ENCODE results near the gene DYNLT4. TPM values are rescaled to one million over a fixed set of nuclear protein-coding genes. Genes with fewer than 3 reads are reported as not detected.
A peak's percentile ranks its signal among the peaks of the same experiment; 100 is the strongest.

Gene DYNLT4
- total RNA-seq, 1 experiment from 2014 or later = 4.3 TPM

DNA sequence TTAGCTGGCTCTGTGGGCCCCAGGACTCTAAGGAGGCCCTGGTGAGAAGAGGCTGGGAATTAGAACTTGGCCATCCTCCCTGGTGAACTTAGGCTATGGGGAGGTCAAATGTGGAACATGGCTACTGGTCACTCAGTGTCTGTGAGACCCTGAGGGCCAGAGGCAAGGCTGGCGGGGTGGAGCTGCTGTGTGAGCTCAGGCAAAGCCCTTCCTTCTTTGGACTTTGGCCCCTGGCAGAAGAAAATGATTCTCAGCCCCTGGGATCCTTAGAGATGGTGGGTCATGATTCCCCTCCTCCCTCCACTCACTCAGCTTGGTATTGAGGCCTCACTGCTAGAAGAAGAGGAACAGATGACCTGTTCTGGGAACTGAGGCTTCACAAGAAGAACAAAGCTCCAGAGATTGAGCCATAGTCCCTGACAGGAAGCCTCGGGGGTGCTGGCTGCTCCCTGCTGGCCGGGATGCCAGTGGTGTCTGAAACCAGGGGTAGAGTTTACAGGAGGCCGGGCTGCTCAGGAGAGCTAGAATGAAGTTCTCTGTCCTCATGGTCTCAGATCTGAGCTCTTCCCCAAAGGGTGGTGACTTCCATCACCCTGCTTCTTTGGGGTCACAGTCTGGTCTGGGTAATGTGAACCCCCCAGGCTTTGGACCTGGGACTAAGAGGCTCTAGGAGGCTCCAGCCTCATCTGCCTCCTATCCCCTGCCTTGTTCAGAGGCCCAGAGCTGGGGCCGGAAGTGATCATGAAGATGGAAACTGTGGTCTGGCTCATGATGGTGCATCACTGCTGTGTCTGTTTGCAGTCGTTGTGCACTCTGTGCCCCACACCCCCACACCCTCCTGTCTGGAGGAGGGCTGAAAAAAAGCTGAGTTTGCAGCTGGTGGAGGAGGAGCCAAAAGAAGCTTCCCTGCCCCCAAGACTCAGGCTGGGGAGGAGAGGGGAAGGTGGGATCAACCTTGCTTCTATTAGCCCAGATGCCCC is 2.1 kb upstream of the DYNLT4 start:
- H3K36me3 ChIP-seq (ENCODE audit: low read depth) = peaks cover 10% of the 10 kb centered on the region; the same call in 1 of the 2 replicates
- no peak overlapping the region for H2AFZ ChIP-seq
- peak overlapping the region; percentile 98 for H3K27ac ChIP-seq
- peaks cover 66% of the 10 kb centered on the region for H3F3A ChIP-seq (ENCODE audit: insufficient read depth, low read depth)
- no peak for DNase-seq
- H3K4me2 ChIP-seq = peak overlapping the region; percentile 70
- H3K4me3 ChIP-seq = no peak overlapping the region
- peaks cover 77% of the 10 kb centered on the region for H3K4me1 ChIP-seq (replicated peaks; ENCODE audit: insufficient read depth)
- no peaks in the 10 kb centered on the region for H3K9me2 ChIP-seq (ENCODE audit: insufficient read depth)
- no peaks in the 10 kb centered on the region for H4K20me1 ChIP-seq (ENCODE audit: insufficient read depth)
- intact Hi-C loops (cut with micrococcal nuclease; ENCODE audit: unreplicated experiment) = loop anchor here (10.0 kb wide), 3 partner anchors 74 to 776 kb away; partner anchors contain the start of genes KIF2C, NASP, RNU5D-1 and SLC6A9
- ChIA-PET POLR2A (ENCODE audit: unreplicated experiment) (interaction anchor here (0.5 to 1.1 kb wide), 3 partner anchors 9 to 774 kb away, joined by 3 to 7 read pairs (median 5); no protein-coding TSS in a partner anchor), CTCF (interaction anchor here (1.3 kb wide), 1 partner anchor 10 kb away, joined by 3 read pairs; no protein-coding TSS in a partner anchor)
- H3K9me3 ChIP-seq (ENCODE audit: insufficient read depth, low read depth) = no peaks in the 10 kb centered on the region
- TF ChIP-seq CTCF (conservative IDR thresholded peaks at IDR 0.05) (no peak), EZH2 (IDR thresholded peaks at IDR 0.05; ENCODE audit: low read depth) (no peak)
- H3K27me3 ChIP-seq (ENCODE audit: insufficient read depth, low read depth) = no peaks in the 10 kb centered on the region
- peaks cover 16% of the 10 kb centered on the region; the same call in 1 of the 2 replicates for H3K79me2 ChIP-seq (ENCODE audit: low read depth)
- no TSS peak for BruUV-seq (replicated peaks)

DNA sequence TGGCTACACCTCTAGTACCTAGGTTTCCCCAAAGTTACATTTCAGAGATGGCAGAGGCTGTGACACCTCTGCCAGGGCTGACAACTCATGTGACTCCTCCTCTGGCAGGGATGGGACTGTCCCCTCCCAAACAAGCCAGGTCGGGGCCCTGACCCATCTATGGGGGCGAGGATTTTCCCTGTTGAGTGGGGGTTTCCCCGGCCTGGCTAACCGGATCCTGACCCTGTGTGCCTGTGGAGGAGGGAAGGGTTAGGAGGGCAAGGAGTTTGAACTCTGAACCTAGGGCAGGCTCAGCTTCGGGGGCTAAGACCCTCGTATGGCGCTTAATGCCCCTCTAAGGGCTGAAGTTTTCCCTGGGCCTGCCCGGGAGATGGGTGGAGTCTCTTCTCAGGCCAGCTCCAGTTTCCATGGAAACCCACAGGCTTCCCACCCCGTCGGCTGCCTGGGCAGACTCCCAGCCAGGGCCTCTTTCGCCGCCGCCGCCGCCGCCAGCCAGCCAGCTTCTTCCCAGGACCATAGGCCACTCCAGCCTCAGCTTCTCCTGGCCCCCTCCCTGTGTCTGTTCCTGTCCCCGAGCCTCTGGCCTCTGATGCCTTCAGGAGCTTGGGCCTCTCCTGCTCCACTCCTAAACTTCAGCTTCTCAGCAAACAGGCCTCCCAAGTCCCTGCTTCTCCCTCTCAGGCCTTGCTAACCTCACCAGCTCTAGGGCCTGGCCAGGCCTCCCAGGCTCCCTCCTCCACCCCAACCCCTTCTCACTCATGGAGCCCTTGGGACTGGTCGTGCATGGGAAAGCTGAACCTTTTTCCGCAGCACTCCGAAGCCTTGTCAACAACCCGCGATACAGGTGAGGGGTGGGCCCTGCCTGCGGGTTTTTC is 1.1 kb upstream of the DYNLT4 start, which contains the start of gene BTBD19:
TSS of gene BTBD19 (plus strand) at position 461 of the 875 bp plus-strand sequence. CDS start at position 759, 298 bp downstream.
- intact Hi-C loops (cut with micrococcal nuclease; ENCODE audit: unreplicated experiment) = loop anchor here (10.0 kb wide), 3 partner anchors 73 to 777 kb away; partner anchors contain the start of genes KIF2C, NASP, RNU5D-1 and SLC6A9
- no peaks in the 10 kb centered on the region for H3K9me2 ChIP-seq (ENCODE audit: insufficient read depth)
- POLR2A ChIA-PET (ENCODE audit: unreplicated experiment) = interaction anchor here (1.1 to 1.2 kb wide), 2 partner anchors 8 to 11 kb away, joined by 5 read pairs; no protein-coding TSS in a partner anchor
- no peak for TF ChIP-seq EZH2 (IDR thresholded peaks at IDR 0.05; ENCODE audit: low read depth)
- no peak for TF ChIP-seq CTCF (conservative IDR thresholded peaks at IDR 0.05)
- H3K4me1 ChIP-seq (replicated peaks; ENCODE audit: insufficient read depth) = peaks cover 87% of the 10 kb centered on the region
- no peak within 1 kb of the TSS for H2AFZ ChIP-seq
- peak within 1 kb of the TSS; percentile 30; the same call in 1 of the 2 replicates for H3K4me3 ChIP-seq
- no peaks in the 10 kb centered on the region for H4K20me1 ChIP-seq (ENCODE audit: insufficient read depth)
- H3K27me3 ChIP-seq (ENCODE audit: insufficient read depth, low read depth) = no peaks in the 10 kb centered on the region
- H3K9me3 ChIP-seq (ENCODE audit: insufficient read depth, low read depth) = no peaks in the 10 kb centered on the region
- H3K36me3 ChIP-seq (ENCODE audit: low read depth) = peaks cover 10% of the 10 kb centered on the region; the same call in 1 of the 2 replicates
- peaks cover 19% of the 10 kb centered on the region; the same call in 1 of the 2 replicates for H3K79me2 ChIP-seq (ENCODE audit: low read depth)
- DNase-seq = peak in 1 of 2 experiments; percentile 54
- H3F3A ChIP-seq (ENCODE audit: insufficient read depth, low read depth) = peaks cover 73% of the 10 kb centered on the region
- no TSS peak for BruUV-seq (replicated peaks)
- CTCF ChIA-PET = interaction anchor here (0.6 to 1.3 kb wide), 2 partner anchors 9 to 518 kb away, joined by 3 read pairs; no protein-coding TSS in a partner anchor
- H3K4me2 ChIP-seq = peak within 1 kb of the TSS; percentile 70
- H3K27ac ChIP-seq = peak within 1 kb of the TSS; percentile 98

Measured in PC-9 (cell line).